Fibroblast of lung (primary cell): Measurements from ENCODE around the gene PMCH. TPM values are rescaled to one million over a fixed set of nuclear protein-coding genes. Genes with fewer than 3 reads are reported as not detected.

Experiments
- DNase-seq, 2 donors: peaks; one replicate each; pipeline versions ENCODE4 v3.0.0 to v3.0.0-alpha.2; 2010; ENCODE audit warnings: low read depth in 2 of 2
- H2AFZ ChIP-seq: 2 replicates; pipeline ENCODE4 v1.5.1; 2012; ENCODE audit warnings: low read length, control low read depth, inconsistent platforms
- H3K27ac ChIP-seq: 2 replicates; pipeline ENCODE4 v1.5.1; 2011; ENCODE audit warnings: low read length, control low read depth; ENCODE audit not compliant: insufficient read depth
- H3K27me3 ChIP-seq: 2 replicates; pipeline ENCODE4 v1.5.1; 2011; ENCODE audit warnings: mild to moderate bottlenecking, low read length; ENCODE audit not compliant: control insufficient read depth, insufficient read depth
- H3K36me3 ChIP-seq: 2 replicates; pipeline ENCODE4 v1.5.1; 2011; ENCODE audit warnings: low read length; ENCODE audit not compliant: control insufficient read depth, insufficient read depth
- H3K4me1 ChIP-seq: 2 replicates; pipeline ENCODE4 v1.5.1; 2011; ENCODE audit warnings: low read length; ENCODE audit not compliant: control insufficient read depth, insufficient read depth; ENCODE audit errors: extremely low read depth
- H3K4me2 ChIP-seq: 2 replicates; pipeline ENCODE4 v1.5.1; 2011; ENCODE audit warnings: low read length, control low read depth; ENCODE audit not compliant: insufficient read depth; ENCODE audit errors: extremely low read depth
- H3K4me3 ChIP-seq, 4 experiments: fragments of 200-600 bp in 1 of 4; sonication (generic) in 1 of 4; replicated peaks in 1 of 4; 2 replicates each; pipeline ENCODE4 v1.5.1; 2011 to 2016; ENCODE audit warnings: low read length in 4 of 4, low read depth in 3 of 4, mild to moderate bottlenecking in 3 of 4, control low read depth in 2 of 4, inconsistent platforms in 1 of 4, mixed read lengths in 1 of 4; ENCODE audit not compliant: insufficient read depth in 1 of 4; ENCODE audit errors: control extremely low read depth in 1 of 4
- H3K79me2 ChIP-seq: 2 replicates; pipeline ENCODE4 v1.5.1; 2012; ENCODE audit warnings: mild to moderate bottlenecking, low read length, inconsistent platforms; ENCODE audit not compliant: control insufficient read depth, insufficient read depth
- H3K9ac ChIP-seq: 2 replicates; pipeline ENCODE4 v1.5.1; 2011; ENCODE audit warnings: mild to moderate bottlenecking, low read length, control low read depth; ENCODE audit not compliant: insufficient read depth
- H3K9me3 ChIP-seq: 2 replicates; pipeline ENCODE4 v1.5.1; 2012; ENCODE audit warnings: low read depth, low read length; ENCODE audit not compliant: control insufficient read depth, insufficient read depth
- H4K20me1 ChIP-seq: 2 replicates; pipeline ENCODE4 v1.5.1; 2011; ENCODE audit warnings: low read length; ENCODE audit not compliant: control insufficient read depth, insufficient read depth; ENCODE audit errors: extremely low read depth
- EZH2 ChIP-seq: IDR thresholded peaks from 2 replicates; pipeline ENCODE4 v1.5.1; 2012; ENCODE audit warnings: low read length, control low read depth, mild to moderate bottlenecking; ENCODE audit errors: missing control alignments
- polyA plus RNA-seq, 2 donors: library from polyadenylated mRNA; depleted of rRNA in 1 of 2; stranded (reverse) in 1 of 2; unstranded in 1 of 2; fragments of >200 nt; gene quantifications; 2 replicates each; pipeline ENCODE4 v1.2.1, GENCODE V29; 2011 to 2012; ENCODE audit warnings: missing spikeins in 1 of 2
- total RNA-seq: library from RNA; depleted of rRNA; stranded (reverse); fragments of >200 nt; gene quantifications from 2 replicates; pipeline ENCODE4 v1.2.1, GENCODE V29; 2014
- TF ChIP-seq, protein P1 (sequence below), 2 donors: IDR thresholded peaks in 1 of 2; conservative IDR thresholded peaks in 1 of 2; 1 replicate in 1 of 2; 2 replicates in 1 of 2; pipeline ENCODE4 v1.5.1; 2011 to 2012; ENCODE audit warnings: low read length in 2 of 2, control low read depth in 1 of 2, inconsistent platforms in 1 of 2, low read depth in 1 of 2, mild to moderate bottlenecking in 1 of 2

The PMCH gene
- total and polyA plus RNA-seq, 2 donors (not counting 1 experiment from before 2014, with no cell fraction given) = not detected

DNA sequence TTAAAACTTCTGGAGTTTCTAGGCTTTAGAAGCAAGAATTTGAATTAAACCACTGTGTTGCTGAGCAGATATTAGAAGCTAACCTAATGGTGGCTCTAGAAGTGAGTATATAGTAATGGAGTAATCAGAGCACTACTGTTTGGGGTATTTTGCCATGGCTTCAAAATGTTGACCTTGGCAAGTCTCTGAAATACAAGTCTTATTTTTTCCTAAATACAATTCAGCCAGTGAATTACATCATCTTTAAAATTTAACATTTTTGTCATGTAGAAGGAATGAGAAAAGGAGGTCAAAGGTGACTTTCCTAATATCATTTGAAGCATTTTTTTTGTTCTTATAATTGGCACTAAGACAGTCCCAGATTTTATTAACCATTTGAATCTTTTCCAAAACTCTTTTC, 25.2 kb downstream of the PMCH start:
- Histone ChIP-seq H2AFZ (no peak overlapping the region), H3K9me3 (no peaks in the 10 kb centered on the region), H3K36me3 (no peaks in the 10 kb centered on the region), H3K27ac (peak overlapping the region; percentile 49), H3K79me2 (no peaks in the 10 kb centered on the region), H3K4me1 (no peaks in the 10 kb centered on the region), H4K20me1 (no peaks in the 10 kb centered on the region), H3K4me2 (no peak overlapping the region), H3K27me3 (no peaks in the 10 kb centered on the region), H3K9ac (no peak overlapping the region), H3K4me3 (no peak overlapping the region)
- TF ChIP-seq EZH2 = no peak
- TF ChIP-seq, protein P1, sequence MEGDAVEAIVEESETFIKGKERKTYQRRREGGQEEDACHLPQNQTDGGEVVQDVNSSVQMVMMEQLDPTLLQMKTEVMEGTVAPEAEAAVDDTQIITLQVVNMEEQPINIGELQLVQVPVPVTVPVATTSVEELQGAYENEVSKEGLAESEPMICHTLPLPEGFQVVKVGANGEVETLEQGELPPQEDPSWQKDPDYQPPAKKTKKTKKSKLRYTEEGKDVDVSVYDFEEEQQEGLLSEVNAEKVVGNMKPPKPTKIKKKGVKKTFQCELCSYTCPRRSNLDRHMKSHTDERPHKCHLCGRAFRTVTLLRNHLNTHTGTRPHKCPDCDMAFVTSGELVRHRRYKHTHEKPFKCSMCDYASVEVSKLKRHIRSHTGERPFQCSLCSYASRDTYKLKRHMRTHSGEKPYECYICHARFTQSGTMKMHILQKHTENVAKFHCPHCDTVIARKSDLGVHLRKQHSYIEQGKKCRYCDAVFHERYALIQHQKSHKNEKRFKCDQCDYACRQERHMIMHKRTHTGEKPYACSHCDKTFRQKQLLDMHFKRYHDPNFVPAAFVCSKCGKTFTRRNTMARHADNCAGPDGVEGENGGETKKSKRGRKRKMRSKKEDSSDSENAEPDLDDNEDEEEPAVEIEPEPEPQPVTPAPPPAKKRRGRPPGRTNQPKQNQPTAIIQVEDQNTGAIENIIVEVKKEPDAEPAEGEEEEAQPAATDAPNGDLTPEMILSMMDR (conservative IDR thresholded peaks at IDR 0.05 in 1 of 2, IDR thresholded peaks at IDR 0.05 in 1 of 2; ENCODE audit: low read depth in 1 of 2, low read length in 2 of 2) = no peak
- peak; percentile 59 to 86 for DNase-seq

DNA sequence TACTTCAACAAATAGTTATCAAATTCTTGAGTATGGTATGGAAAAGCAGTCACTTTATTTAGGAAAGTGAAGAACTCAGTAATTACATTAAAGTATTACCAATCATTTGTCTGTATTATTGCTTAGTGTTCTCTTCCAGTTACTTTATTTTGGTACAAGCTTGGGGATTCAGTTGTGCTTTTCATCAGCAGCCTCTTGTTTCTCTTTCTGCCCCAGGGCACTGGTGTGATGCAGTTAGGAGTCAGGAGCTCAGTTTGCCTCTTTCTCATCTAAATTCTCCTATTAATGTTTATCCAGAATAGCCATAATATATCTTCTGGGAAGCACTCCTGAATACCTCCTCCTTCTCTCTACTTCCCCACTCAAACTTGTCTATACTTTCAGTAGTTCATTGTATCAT, 25.7 kb downstream of the PMCH start:
- H3K27ac ChIP-seq = peak overlapping the region; percentile 49
- DNase-seq = peak in 1 of 2 donors; percentile 1
- H3K4me1 ChIP-seq = no peaks in the 10 kb centered on the region
- H2AFZ ChIP-seq = peak overlapping the region; percentile 14
- H3K36me3 ChIP-seq = no peaks in the 10 kb centered on the region
- no peaks in the 10 kb centered on the region for H3K79me2 ChIP-seq
- TF ChIP-seq, protein P1 (conservative IDR thresholded peaks at IDR 0.05 in 1 of 2, IDR thresholded peaks at IDR 0.05 in 1 of 2; ENCODE audit: low read depth in 1 of 2, low read length in 2 of 2) = no peak
- TF ChIP-seq EZH2 = no peak
- no peaks in the 10 kb centered on the region for H3K27me3 ChIP-seq
- no peak overlapping the region for H3K4me2 ChIP-seq
- H3K9ac ChIP-seq = no peak overlapping the region
- H3K9me3 ChIP-seq = no peaks in the 10 kb centered on the region
- no peaks in the 10 kb centered on the region for H4K20me1 ChIP-seq
- H3K4me3 ChIP-seq = no peak overlapping the region

- no peaks in the 10 kb centered on the region for H4K20me1 ChIP-seq
- no peak overlapping the region for H3K27ac ChIP-seq
- H2AFZ ChIP-seq = no peak overlapping the region
- no peaks in the 10 kb centered on the region for H3K36me3 ChIP-seq
- H3K27me3 ChIP-seq = no peaks in the 10 kb centered on the region
- H3K9me3 ChIP-seq = no peaks in the 10 kb centered on the region
- no peaks in the 10 kb centered on the region for H3K79me2 ChIP-seq
- no peak overlapping the region for H3K9ac ChIP-seq
- H3K4me3 ChIP-seq = no peak overlapping the region
- no peak for TF ChIP-seq EZH2
- TF ChIP-seq, protein P1 (conservative IDR thresholded peaks at IDR 0.05 in 1 of 2, IDR thresholded peaks at IDR 0.05 in 1 of 2; ENCODE audit: low read depth in 1 of 2, low read length in 2 of 2) = peak; percentile 43 to 83
- DNase-seq = peak; percentile 11 to 53
- no peaks in the 10 kb centered on the region for H3K4me1 ChIP-seq
- H3K4me2 ChIP-seq = no peak overlapping the region
Observed at GRCh38 chr12:102169922-102170621, 27.6 kb downstream of the PMCH start.
